Prostate gland (tissue), 2 donors: Measurements from ENCODE around the gene LALBA.

Experiments used
- POLR2AphosphoS5 ChIP-seq: sonication (generic); formaldehyde crosslinking; IDR thresholded peaks from one replicate; pipeline ENCODE4 v1.6.1; 2017; ENCODE audit warnings: antibody characterized with exemption
- TF ChIP-seq, protein P1 (sequence below), 4 experiments: fragments of 200-600 bp in 2 of 4; fragments of 450-650 bp in 2 of 4; sonication (generic) in 2 of 4; IDR thresholded peaks; 1 replicate in 3 of 4; 2 replicates in 1 of 4; pipeline ENCODE4 v1.5.1; 2016 to 2019; ENCODE audit warnings: antibody characterized with exemption in 4 of 4, mild to moderate bottlenecking in 2 of 4, moderate library complexity in 2 of 4

DNA sequence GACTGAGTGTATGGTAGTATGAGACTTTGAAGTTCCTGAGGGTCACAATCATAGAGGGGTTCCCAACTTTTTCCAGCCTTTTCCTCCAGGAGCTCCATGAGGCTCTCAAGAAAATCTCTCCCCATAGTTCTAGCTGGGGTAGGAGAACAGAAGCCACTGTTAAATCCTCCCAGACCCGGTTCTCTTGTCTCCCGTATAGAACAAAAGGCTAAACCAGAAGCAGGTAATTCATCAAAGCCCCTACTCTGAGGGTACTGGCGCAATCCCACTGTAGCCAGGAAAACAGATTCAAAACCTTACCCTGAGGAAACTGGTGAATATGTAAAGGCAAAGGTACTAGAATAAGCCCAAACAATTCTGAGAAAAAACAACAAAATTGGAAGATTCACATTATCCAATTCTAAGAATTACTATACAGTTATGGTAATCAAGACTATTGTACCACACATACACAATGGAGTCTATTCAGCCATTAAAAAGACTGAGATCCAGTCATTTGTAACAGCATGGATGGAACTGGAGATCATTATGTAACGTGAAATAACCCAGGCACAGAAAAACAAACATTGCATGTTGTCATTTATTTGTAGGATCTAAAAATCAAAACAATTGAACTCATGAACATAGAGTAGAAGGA is 23.9 kb downstream of the LALBA start:
- TF ChIP-seq, protein P1, sequence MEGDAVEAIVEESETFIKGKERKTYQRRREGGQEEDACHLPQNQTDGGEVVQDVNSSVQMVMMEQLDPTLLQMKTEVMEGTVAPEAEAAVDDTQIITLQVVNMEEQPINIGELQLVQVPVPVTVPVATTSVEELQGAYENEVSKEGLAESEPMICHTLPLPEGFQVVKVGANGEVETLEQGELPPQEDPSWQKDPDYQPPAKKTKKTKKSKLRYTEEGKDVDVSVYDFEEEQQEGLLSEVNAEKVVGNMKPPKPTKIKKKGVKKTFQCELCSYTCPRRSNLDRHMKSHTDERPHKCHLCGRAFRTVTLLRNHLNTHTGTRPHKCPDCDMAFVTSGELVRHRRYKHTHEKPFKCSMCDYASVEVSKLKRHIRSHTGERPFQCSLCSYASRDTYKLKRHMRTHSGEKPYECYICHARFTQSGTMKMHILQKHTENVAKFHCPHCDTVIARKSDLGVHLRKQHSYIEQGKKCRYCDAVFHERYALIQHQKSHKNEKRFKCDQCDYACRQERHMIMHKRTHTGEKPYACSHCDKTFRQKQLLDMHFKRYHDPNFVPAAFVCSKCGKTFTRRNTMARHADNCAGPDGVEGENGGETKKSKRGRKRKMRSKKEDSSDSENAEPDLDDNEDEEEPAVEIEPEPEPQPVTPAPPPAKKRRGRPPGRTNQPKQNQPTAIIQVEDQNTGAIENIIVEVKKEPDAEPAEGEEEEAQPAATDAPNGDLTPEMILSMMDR (IDR thresholded peaks at IDR 0.05): no peak
- TF ChIP-seq POLR2AphosphoS5: no peak
